HUDEP-2 (cell line): ENCODE data around the gene MPPED1.

Source experiments
- DNase-seq, 76 experiments: peaks; one replicate each; lab custom pipeline; 2025; ENCODE audit not compliant: unreplicated experiment in 76 of 76; lab: John Stamatoyannopoulos, UW

MPPED1 gene

DNA sequence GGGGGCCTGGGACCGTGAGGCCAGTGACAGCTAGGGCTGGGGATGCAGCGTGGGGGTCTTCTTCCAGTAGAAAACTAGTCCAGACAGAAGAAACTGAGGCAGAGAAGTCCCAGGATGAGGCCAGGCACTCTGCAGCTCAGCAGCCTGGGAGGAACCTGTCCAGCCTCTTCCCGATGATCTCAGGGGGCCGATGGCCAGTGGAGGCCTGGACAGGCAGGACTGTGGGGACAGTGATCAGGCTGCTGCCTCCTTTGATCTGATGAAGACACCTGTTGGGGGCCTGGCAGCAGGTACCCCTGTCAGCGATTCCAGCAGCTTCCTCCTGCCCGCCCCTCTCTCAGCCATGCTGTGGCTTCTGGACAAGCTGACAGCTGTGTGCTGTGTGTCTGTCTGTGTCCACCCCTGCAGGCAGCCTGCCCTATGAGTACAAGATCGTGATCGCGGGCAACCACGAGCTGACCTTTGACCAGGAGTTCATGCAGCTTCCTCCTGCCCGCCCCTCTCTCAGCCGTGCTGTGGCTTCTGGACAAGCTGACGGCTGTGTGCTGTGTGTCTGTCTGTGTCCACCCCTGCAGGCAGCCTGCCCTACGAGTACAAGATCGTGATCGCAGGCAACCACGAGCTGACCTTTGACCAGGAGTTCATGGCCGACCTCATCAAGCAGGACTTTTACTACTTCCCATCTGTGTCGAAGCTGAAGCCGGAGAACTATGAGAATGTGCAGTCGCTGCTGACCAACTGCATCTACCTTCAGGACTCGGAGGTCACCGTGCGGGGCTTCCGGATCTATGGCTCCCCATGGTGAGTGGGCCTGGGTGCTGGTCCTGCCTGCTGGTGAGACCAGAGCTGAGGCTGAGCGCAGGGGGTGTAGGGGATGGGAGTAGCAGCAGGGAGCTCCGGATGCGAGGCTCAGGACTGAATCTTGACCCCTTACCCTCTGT, 62.6 kb downstream of the MPPED1 start:
- DNase-seq, result no peak

DNA sequence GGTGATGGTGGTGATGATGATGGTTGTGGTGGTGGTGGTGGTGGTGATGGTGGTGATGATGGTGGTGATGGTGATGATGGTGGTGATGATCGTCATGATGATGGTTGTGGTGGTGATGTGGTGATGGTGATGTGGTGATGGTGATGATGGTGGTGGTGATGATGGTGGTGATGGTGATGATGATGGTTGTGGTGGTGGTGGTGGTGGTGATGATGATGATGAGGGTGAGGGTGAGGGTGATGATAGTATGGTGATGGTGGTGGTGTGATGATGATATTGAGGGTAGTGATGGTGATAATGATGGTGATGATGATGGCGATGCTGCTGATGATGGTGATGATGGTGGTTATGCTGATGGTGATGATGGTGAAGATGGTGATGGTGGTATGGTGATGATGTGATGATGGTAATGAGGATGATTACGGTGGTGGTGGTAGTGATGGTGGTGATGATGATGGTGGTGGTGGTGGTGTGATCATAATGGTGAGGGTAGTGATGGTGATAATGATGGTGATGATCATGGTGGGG, 63.8 kb downstream of the MPPED1 start:
- DNase-seq, result no peak

DNA sequence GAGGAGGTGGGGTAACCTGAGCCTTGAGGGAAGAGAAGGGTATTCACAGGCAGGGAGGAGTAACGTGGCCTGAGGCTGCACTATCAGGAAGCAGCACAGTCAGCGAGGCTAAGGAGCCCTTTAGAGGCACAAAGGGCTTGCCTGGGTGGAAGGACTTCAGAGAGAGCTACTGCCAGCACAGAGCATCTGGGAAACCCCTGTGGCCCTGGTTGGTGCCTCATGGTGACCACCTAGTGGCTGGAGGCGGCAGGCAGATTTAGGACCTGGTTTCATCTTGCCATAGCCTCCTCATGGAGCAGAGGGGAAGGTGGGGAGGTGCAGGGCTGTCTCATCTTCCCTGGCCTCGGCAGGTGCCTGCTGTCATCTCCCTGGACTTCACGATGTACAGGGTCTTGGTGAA, 64.5 kb downstream of the MPPED1 start:
- DNase-seq, result peak in 1 of 76 experiments; percentile 8

DNA sequence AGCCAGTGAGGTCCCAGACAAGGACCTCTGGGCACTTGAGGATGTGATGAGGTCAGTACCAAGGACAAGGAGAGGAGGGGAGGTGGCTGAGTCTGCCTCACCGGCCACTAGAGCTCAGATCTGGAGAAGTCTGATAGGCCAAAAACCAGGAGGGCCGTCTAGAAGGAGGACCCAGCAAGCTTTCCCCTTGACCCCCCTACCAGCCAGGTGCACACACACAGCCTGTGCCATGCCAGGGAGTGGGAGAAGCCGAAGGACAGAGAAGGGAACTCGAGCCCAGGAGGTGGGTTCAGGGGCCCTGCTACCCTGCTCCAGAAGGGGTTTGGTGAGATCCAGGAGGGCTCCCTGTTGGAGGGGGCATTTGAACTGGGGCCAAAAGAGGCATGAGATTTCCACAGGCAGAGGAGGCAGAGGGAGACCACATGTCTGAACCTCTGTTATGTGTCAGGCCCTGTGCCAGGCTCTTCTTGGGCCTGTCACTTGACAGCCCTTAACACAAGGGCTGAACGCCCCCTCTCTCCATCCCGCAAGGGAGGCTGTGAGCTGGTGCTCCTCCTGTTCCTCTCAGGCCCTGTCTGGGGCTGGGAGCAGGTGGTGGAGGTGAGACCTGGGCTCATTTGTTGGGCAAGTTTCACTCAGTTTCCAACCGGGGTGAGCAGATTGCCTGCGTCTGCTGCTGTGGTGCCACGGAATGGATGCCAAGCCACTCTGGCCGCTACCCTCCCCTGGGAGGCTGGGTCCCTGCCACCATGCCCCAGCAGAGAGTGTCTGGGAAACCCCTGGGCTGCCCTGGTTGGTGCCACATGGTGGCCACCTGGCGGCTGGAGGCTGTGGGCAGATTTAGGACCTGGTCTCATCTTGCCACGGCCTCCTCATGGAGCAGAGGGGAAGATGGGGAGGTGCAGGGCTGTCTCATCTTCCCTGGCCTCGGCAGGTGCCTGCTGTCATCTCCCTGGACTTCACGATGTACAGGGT, 65.2 kb downstream of the MPPED1 start:
- DNase-seq, result no peak

DNA sequence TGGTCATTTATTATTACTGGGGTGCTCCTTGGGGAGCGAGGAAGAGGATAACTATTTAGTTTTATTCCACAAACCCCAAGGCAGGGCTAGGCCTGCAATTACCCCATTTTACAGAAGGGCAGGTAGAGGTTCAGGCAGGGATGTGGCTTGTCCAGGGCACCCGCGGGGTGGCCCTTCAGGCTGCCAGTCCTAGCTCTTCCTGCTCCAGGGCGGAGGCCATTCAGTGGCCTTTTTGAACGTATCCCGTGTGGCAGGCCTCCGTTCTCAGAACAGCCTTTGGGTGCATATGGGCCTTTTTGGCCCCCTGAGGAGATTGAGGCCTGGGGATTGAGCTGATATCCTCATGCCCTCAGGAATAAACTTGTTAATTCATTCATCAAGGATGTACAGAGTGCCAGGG, 66.2 kb downstream of the MPPED1 start:
- no peak for DNase-seq

DNA sequence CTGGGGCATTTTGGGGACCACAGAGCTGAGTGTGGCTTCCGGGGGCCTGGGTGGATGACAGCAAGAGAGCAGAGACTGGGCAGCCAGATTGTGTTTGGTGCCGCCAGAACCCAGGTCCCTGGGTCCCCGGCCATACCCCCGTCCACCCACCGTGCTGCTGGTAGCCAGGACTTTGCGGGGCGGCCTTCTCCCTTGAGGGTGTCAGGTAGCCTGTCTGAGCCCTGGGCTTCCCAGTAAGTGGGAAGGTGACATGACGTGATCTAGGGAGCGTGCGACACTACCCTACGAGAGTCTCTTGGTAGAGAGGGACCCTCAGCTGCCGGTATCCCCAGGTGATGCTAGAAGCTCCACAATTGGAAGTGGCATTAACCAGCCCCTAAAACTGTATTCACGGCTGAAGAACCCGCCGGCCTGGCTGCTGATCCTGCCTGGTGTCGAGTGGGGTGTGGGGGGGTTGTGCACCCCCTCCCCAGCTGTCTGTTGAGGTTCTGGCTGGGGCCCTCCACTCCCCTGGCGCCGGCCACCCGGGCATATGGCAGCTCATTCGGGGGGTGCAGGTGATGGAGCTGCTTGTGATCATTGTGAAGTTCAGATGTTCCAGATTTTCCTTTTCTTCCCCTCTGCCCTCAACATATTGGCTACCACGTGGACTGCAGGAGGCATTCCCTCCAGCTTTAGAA, 66.9 kb downstream of the MPPED1 start:
- DNase-seq, result no peak

DNA sequence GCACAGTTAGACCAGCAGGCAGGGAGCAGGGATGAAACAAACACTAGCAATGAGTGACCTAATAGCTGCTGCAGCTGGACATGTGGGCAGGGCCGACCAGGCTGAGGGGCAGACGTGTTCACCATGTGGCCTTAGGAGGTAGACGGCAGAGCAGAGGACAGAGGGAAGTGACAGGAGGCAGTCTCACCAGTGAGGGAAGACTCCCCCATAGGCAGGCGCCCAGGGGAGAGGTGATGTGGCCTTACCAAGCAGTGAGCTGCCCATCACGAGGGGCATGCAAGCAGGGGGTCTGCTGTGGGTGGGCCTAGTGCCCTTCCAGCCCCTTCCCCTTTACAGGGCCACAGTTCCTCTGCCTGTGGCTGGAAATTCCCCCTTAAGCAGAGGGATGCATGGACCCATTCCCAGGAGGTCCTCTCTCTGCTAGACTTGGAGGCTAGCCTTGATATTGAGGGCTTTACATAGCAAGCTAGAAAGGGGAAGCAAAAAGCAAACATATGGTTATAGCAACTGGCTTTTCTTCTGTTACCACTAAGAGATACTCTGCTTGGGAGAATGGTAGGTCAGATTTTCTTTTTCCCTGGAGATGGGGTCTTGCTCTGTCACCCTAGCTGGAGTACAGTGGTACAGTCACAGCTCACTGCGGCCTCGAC, 67.6 kb downstream of the MPPED1 start:
- DNase-seq, result no peak

DNA sequence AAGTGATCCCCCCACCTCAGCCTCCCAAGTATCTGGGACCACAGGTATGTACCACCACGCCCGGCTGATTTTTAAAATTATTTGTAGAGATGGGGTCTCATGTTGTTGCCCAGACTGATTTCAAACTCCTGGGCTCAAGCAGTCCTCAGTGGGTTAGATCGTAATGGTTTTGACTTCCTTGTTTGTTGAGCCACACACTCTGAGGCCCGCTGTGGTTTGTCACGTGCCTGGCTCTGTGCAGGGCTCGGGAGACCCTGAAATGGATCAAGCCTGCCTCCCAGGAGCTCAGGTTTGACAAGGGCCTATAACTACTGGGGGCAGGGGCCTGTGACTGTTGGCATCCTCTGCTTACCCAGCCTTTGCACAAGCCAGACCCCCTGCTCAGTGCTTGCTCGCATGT, 68.1 kb downstream of the MPPED1 start:
- no peak for DNase-seq

DNA sequence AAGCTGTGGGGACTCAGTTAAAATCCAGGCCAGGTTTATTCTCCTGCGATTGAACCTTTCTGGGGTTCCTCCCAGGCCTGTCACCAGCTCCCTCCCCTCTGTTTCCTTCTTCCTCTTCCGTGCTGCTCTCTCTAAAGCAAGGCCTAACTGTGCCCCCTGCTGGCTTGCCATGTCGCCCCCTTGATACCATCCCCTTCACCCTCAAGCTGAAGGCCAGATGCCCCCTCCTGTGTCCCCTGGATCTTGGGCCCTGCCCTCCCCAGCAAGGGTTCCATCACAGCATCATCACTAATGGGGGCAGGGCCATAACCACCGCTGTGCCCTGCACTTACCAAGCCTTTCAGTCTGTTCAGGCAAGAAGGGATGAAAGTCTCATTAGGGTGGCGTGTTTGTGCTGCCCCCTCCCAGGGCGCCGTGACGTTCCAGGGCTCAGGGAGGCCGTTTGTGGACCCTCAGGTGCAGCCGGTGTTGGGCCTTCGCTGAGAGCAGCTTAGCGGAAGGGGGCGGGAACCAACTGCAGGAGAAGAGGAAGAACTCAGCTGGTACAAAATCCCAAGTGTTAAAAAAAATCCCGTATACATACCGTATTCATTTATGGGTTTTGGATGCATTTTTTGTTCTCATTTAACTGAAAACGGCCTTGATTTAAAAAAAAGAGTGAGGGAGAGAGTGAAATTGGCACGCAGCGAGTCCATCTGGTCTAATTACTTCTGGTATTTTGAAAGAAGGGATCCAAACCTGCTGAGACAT, 69.9 kb downstream of the MPPED1 start:
- DNase-seq, result peak in 1 of 76 experiments; percentile 0

DNA sequence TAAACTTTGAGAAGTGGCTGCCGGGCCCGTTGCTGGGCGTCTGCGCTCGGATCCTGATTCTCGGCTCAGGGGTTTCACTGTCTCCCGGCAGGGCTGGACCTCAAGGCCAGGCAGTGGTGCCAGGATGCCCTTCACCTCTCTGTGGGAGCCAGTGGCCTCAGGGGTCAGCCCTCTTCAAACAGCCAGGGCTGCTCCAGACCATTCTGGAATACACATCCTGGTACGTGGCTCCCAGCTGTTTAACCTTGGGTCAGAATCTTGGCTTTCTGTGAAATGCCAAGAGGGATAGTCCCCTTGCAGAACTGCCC, 70.5 kb downstream of the MPPED1 start:
- no peak for DNase-seq

DNA sequence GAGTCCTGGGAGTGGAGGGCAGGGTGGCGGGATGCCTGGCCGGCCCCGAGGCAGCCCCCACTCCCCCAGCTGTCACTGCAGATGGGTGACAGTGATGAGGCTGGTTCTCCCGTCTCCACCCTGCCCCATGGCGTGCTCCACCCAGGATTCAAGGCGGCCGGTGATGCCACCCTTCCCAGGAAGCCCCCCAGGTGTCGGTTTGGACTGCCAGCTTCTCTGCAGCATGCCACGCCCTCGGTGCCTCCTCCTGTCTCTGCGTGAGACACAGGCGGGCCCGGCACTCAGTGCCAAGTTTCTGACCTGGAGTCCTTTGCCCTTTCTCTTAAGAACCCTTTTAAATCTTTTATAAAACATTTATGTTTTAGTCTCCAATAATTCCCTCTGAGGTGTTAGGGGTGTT, 71.5 kb downstream of the MPPED1 start:
- no peak for DNase-seq

DNA sequence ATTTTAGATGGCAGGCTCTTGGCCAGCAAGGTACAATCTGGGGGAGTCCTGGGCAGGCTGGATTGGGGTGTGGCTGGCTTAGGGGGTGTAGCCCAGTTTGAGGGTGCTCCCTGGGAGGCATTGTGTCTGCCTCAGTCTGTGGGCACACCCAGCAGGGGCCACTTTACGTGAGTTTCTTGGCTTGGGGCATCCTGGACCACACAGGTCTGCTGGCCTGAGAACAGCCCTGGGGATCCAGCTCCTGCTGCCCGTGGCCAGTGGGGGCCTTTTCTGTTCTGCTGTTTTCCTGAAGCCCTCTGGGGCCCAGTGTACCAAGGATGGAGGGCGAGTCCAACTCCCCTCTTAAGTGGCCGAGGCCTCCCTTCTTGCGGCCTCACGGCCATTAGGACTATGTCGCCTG, 71.9 kb downstream of the MPPED1 start:
- DNase-seq, result no peak

DNA sequence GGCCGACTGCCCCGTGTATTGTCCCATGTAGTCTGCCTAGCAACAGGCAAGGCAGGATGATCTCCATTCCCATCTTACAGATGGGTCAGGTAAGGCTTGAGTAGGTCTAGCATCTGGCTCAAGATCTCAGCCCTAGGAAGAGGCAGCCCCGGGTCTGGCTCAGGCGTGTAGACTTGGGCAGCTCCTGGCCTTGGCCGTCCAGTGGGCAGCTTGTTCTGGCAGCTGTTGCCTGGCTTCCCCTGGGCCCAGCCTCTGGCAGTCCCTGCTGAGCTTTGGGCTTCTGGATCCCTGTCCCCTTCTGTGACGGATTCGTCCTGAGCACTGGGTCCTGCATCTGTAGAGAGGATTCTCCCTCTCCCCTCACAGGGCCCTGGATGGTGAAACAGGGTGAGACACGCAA, 72.4 kb downstream of the MPPED1 start:
- DNase-seq, result no peak

DNA sequence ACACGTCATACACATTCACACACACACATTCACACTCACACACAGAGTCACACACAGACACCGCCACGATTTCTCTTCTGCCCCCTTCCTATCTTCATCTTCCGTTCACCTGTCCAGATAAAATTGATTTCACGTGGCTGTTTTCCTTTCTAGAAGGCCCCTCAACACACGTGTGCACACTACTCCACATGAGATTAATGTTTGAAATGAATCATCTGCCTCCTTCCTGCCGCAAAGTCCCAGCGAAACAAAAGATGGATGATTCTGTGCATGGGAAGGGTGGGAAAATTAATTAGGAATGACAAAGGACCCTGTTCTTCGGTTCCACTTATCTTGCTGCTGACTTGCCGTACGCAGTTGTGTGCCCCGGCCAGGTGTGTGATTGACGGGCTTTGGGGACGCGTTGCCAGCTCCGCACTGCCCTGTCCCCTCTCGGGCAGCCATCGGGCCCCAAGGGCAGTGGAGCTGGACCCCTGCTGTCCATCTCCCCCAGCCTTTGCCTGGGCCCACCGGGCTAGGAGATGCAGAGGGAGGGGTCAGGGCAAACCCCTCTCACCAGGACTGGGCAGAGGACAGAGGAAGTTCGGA, 73.8 kb downstream of the MPPED1 start:
- DNase-seq, result no peak

DNA sequence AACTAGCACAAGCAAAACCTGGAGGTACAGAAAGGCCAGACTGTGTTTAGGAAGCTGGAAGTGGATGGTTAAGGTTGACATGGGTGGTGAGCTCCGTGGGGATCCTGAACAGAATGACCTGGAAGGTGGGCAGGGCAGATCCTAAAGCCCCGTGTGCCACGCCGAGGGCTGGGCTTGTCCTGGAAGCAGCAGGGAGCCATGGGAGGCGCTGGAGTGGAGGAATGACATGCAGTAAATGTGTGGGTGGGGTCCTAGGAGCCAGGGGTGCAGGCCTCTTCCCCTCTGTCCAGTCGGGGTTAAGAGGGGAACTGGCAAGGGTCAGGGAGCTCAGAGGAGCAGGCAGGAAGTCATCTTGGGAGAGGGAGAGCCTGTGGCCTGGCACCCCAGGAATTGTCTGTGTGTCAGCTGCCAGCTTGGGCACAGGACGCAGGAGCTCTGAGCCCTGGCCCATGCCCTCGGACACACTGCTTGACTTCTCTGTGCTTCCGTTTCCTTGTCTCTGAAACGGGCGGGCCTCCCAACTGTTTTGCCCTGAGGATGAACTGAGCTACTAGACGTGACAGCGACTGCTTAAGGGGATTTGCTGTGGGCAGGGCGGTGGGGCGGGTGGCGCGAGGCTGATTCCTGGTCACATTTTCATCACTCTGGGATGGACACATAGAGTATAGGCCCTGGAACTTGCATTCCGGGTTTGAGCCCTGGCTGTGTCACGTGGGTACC, 75.7 kb downstream of the MPPED1 start:
- DNase-seq, result no peak

DNA sequence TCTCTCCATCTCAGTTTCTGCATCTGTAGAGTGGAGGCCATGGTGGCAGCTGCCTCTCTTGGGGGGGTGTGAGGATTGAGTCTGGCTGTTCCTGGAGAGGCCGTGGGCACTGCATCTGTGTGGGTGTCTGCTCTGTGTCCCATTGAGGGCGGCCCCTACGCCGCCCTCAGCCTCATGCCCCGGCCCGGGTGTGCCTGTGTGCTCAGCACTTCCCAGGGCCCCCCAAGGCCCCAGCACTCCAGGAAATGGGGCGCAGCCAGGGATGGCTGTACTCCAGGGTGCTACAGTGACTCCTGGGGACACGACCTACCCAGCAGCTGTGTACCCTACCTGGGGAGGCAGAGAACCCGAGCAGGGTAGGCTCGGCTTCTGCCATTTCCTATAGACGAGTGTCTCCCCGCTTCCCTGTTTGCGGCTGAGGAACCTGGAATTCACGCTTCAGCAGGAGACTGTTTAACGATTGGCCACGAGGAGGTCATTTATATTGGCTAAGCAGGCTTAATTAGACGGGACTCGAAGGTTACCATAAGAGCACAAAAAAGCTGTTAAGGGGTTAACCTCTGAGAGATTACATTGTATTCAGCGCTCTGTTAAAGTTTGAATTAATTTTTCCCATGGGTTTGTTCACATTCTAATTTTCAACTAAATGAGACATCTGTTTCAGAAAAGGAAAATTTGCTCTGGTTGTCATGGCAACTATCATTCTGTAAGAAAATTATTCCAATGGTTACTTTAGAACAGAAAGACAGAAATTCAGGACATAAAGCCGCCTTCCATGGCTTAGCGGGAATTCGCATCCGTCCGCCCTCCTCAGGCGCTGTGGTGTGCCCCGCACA, 76.4 kb downstream of the MPPED1 start:
- no peak for DNase-seq

DNA sequence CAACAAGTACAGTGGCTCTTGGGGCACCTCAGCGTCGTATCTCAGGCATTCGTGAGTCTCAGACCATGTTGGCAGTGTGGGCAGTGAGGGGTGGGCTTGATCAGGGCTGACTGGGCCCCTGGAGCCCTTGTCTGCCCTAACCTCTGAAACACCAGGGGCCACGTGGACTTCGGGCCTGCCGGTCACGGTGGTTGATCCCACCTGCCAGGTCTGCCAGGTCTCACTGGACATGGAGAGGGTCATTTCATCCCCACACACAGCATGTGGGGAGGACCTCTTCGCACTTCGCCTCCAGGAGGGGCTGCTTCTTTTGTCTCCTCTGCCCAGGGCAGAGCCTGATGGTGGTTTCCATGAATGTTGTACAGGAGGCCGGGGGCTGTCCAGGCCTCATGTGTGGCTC, 77.1 kb downstream of the MPPED1 start:
- DNase-seq, result no peak

DNA sequence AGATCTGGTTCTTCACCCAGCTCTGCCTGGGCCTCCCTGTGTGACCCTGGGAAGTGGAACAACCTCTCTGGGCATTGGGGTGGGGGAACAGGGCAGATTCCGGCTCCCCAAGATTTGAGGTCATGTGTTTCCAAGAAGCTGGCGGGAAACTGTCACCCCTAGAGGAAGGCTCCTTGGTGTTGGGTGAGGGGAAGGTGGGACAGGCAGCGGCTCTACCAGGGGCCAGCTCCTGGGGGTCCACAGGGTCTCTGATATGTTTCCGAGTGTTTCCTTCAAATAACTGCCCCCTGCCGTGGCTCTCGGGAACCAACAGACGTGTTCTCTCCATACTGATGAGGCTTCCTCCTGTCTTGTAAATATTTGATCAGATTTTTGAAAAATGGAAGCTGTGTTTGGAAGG, 78.5 kb downstream of the MPPED1 start:
- DNase-seq, result no peak
